ENCODE results near the gene PTPRD.

GRCh38 chr9:10523164-10523563, 89.6 kb downstream of the PTPRD start:
- no peak for TF ChIP-seq ZBTB8A (IDR thresholded peaks at IDR 0.05; ENCODE audit: partially characterized antibody)
- TF ChIP-seq GTF3C2 (IDR thresholded peaks at IDR 0.05; ENCODE audit: borderline replicate concordance, extremely low read depth, insufficient read length), result no peak
- no peak for TF ChIP-seq EZH2 (IDR thresholded peaks at IDR 0.05; ENCODE audit: borderline replicate concordance, low read depth, low read length)
- TF ChIP-seq PURB (CRISPR knock-in tag; IDR thresholded peaks at IDR 0.05; ENCODE audit: low read depth), result no peak
- no peak for TF ChIP-seq POLR2A (conservative IDR thresholded peaks at IDR 0.05)
- TF ChIP-seq TEAD4 (IDR thresholded peaks at IDR 0.05; ENCODE audit: low read length), result no peak
- TF ChIP-seq TEAD4 (CRISPR knock-in tag; IDR thresholded peaks at IDR 0.05; ENCODE audit: borderline replicate concordance), result no peak
- no peak for TF ChIP-seq REST (IDR thresholded peaks at IDR 0.05; ENCODE audit: borderline replicate concordance)
- TF ChIP-seq REST (CRISPR knock-in tag; IDR thresholded peaks at IDR 0.05; ENCODE audit: low read depth), result no peak
- no peak for TF ChIP-seq ETV5 (CRISPR knock-in tag; IDR thresholded peaks at IDR 0.05; ENCODE audit: low read depth)
- no peak for TF ChIP-seq CTCF (IDR thresholded peaks at IDR 0.05 in 2 of 3, conservative IDR thresholded peaks at IDR 0.05 in 1 of 3; ENCODE audit: insufficient read depth in 2 of 3, low read depth in 1 of 3, low read length in 3 of 3)
- no peak for TF ChIP-seq EP300 (IDR thresholded peaks at IDR 0.05; ENCODE audit: low read length)
- TF ChIP-seq ZNF668 (CRISPR knock-in tag; IDR thresholded peaks at IDR 0.05), result no peak
- TF ChIP-seq ATF2 (CRISPR knock-in tag; IDR thresholded peaks at IDR 0.05), result no peak
- TF ChIP-seq ZBTB43 (CRISPR knock-in tag; IDR thresholded peaks at IDR 0.05), result no peak
